Testis (tissue), 3 donors: ENCODE data around the gene C9orf78. TPM values are rescaled to one million over a fixed set of nuclear protein-coding genes. Genes with fewer than 3 reads are reported as not detected.

Experiments used
- DNase-seq: peaks from one replicate; pipeline ENCODE4 v3.0.0-alpha.2; 2019
- H3K27ac ChIP-seq, 2 donors: fragments of 200-600 bp; sonication (generic); one replicate each; pipeline ENCODE4 v1.5.1; 2019
- H3K27me3 ChIP-seq: fragments of 200-600 bp; sonication (generic); one replicate; pipeline ENCODE4 v1.5.1; 2019
- H3K36me3 ChIP-seq: fragments of 200-600 bp; sonication (generic); one replicate; pipeline ENCODE4 v1.5.1; 2017; ENCODE audit warnings: low read depth; ENCODE audit errors: missing control alignments
- H3K4me1 ChIP-seq: fragments of 200-600 bp; sonication (generic); one replicate; pipeline ENCODE4 v1.5.1; 2019
- H3K4me3 ChIP-seq, 2 donors: fragments of 200-600 bp; sonication (generic); one replicate each; pipeline ENCODE4 v1.5.1; 2017 to 2019
- H3K9me3 ChIP-seq: fragments of 200-600 bp; sonication (generic); one replicate; pipeline ENCODE4 v1.5.1; 2017
- POLR2A ChIP-seq: fragments of 450-650 bp; IDR thresholded peaks from one replicate; pipeline ENCODE4 v1.6.1; 2017; ENCODE audit warnings: antibody characterized with exemption, mild to moderate bottlenecking, moderate library complexity
- WGBS, 2 donors: methylation state at CpG; one replicate each; pipeline ENCODE4 v1.1.5; 2018; 5-methylcytosine and 5-hydroxymethylcytosine counted together
- intact Hi-C: fragments of 100-400 bp; cut with DNase I; formaldehyde crosslinking; loops from one replicate; pipeline ENCODE4 v1.15.1; 2023; ENCODE audit warnings: low total_unique reads
- polyA plus RNA-seq: library from polyadenylated mRNA; stranded (reverse); fragments of 350-450 nt; fragmentation: Illumina TruSeq; extraction: RNeasy Lipid Tissue Mini Kit (QIAGEN cat#74804); gene quantifications from one replicate; pipeline ENCODE4 v1.2.3, GENCODE V29; 2014; ENCODE audit warnings: low read depth, low replicate concordance; ENCODE audit not compliant: insufficient read depth
- total RNA-seq, 2 donors: library from RNA; depleted of rRNA; stranded (reverse); fragments of >200 nt; gene quantifications; one replicate each; pipeline ENCODE4 v1.2.3, GENCODE V29; 2016
- TF ChIP-seq, protein P1 (sequence below), 3 experiments: fragments of 450-650 bp in 2 of 3; fragments of 200-600 bp in 1 of 3; sonication (generic) in 1 of 3; IDR thresholded peaks; one replicate each; pipeline ENCODE4 v1.5.1; 2016 to 2019; ENCODE audit warnings: antibody characterized with exemption in 3 of 3, mild to moderate bottlenecking in 2 of 3, moderate library complexity in 1 of 3

Gene C9orf78
- total and polyA plus RNA-seq, 3 donors from 2014 or later: 56.3 to 86.8 (median 83.2) TPM

- H3K9me3 ChIP-seq: no peaks in the 10 kb centered on the region
- peak overlapping the region; percentile 73 to 94 for H3K4me3 ChIP-seq
- WGBS, 2 donors: 0 to 2% methylated on average over 4 to 9 of the region's 15 CpGs
- H3K4me1 ChIP-seq: peaks cover 5% of the 10 kb centered on the region
- H3K27ac ChIP-seq: peak overlapping the region; percentile 67 to 81
- no peaks in the 10 kb centered on the region for H3K27me3 ChIP-seq
- intact Hi-C loops: no loop called here
- DNase-seq: no peak
- TF ChIP-seq POLR2A: no peak
- TF ChIP-seq, protein P1, sequence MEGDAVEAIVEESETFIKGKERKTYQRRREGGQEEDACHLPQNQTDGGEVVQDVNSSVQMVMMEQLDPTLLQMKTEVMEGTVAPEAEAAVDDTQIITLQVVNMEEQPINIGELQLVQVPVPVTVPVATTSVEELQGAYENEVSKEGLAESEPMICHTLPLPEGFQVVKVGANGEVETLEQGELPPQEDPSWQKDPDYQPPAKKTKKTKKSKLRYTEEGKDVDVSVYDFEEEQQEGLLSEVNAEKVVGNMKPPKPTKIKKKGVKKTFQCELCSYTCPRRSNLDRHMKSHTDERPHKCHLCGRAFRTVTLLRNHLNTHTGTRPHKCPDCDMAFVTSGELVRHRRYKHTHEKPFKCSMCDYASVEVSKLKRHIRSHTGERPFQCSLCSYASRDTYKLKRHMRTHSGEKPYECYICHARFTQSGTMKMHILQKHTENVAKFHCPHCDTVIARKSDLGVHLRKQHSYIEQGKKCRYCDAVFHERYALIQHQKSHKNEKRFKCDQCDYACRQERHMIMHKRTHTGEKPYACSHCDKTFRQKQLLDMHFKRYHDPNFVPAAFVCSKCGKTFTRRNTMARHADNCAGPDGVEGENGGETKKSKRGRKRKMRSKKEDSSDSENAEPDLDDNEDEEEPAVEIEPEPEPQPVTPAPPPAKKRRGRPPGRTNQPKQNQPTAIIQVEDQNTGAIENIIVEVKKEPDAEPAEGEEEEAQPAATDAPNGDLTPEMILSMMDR (IDR thresholded peaks at IDR 0.05): no peak
- no peaks in the 10 kb centered on the region for H3K36me3 ChIP-seq
Observed at GRCh38 chr9:129823542-129823934, 11.5 kb downstream of the C9orf78 start.

DNA sequence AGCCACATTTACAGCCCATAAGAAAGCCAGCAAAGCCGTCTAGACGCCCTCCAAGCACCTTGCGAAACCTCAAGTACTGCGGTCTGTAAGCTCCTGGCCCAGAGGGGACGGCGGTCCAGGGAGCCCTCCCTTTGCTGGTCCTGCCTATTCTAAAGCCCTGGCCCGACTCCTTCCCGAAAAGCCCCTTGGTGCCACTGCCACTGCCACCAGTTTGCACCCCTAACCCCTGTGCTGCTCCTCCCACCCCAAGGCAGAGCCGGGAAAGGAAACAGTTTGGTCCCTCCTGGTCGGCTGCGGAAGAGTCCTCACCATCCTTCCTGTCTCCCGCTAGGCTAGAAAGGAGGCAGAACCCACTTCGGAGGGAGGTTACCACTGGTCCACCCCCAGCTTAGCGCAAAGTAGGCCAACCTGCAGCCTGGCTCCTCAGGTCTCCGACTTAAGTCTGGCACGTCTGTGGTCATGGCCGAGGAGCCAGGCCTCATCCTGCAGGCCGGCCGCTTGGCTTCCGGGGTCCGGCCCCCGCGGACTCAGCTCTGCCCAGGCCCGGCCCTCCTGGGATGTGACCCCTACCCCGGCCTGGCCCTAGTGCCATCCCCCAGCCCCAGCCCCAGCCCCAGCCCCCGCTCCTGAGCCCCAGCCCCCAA lies 12.1 kb downstream of the C9orf78 start:
- Histone ChIP-seq H3K4me3 (peak overlapping the region; percentile 73 to 94), H3K27ac (peak overlapping the region; percentile 67 to 81), H3K9me3 (no peaks in the 10 kb centered on the region), H3K27me3 (no peaks in the 10 kb centered on the region), H3K4me1 (peaks cover 5% of the 10 kb centered on the region), H3K36me3 (no peaks in the 10 kb centered on the region)
- TF ChIP-seq, protein P1 (IDR thresholded peaks at IDR 0.05): no peak
- TF ChIP-seq POLR2A: no peak
- intact Hi-C loops: no loop called here
- peak; percentile 44 for DNase-seq
- WGBS, 2 donors: 11 to 15% methylated on average over 22 to 25 of the region's 26 CpGs

DNA sequence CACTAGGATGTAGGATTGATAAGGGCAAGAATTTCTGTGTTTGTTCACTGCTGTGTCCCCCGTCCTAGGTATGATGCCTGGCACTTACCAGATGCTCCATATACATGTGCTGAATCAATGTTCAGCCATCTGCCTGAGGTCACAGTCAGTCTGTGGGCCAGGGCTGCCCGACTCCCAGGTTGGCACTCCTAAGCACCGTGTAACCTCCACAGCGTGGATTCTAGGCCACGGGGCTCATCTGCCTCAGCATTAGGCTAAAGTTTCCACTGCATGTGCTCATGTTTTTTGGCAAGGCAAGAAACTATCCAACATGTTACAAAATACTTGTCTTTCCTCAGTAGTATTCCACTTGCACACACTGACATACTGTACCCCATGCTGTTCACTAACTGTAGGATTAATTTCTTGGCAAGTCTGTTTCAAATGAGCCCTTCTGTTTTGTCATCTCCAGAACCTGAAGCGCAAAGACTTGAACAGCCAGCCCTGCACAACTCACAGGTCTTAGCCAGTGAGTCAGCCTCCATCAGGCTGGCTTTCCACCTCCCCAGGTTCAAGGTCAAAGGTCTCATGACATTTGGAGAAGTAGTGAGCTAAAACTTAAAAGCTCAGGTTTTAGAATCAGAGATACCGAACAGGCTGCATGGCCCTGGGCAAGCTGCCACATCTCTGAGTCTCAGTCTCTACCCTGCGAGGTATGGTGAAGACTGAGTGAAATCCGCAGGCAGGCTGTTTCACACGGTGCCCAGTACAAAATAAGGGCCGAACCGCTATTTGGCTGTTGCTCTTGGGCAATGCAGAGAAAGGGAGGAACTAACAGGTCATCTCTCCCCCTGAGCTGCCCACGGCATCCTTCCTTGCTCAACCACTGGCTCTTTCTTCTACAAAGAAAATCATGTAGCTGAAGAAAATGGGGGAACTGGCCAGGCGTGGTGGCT lies 18.3 kb downstream of the C9orf78 start:
- no peak overlapping the region for H3K4me3 ChIP-seq
- H3K27ac ChIP-seq: no peak overlapping the region
- H3K27me3 ChIP-seq: no peaks in the 10 kb centered on the region
- no peaks in the 10 kb centered on the region for H3K4me1 ChIP-seq
- H3K9me3 ChIP-seq: no peaks in the 10 kb centered on the region
- 89% methylated on average over 13 to 14 of the region's 14 CpGs for WGBS, 2 donors
- TF ChIP-seq, protein P1 (IDR thresholded peaks at IDR 0.05): no peak
- TF ChIP-seq POLR2A: no peak
- intact Hi-C loops: no loop called here
- H3K36me3 ChIP-seq: no peaks in the 10 kb centered on the region
- no peak for DNase-seq

- no peak overlapping the region for H3K27ac ChIP-seq
- H3K4me3 ChIP-seq: no peak overlapping the region
- 86 to 95% methylated on average over 11 of the region's 11 CpGs for WGBS, 2 donors
- no peaks in the 10 kb centered on the region for H3K9me3 ChIP-seq
- no peaks in the 10 kb centered on the region for H3K27me3 ChIP-seq
- no peaks in the 10 kb centered on the region for H3K36me3 ChIP-seq
- intact Hi-C loops: no loop called here
- DNase-seq: no peak
- H3K4me1 ChIP-seq: no peaks in the 10 kb centered on the region
- TF ChIP-seq, protein P1 (IDR thresholded peaks at IDR 0.05): no peak
- TF ChIP-seq POLR2A: no peak
Observed at GRCh38 chr9:129815278-129815677, 19.8 kb downstream of the C9orf78 start.
